ENCODE data around the gene MED13L. TPM values are rescaled to one million over a fixed set of nuclear protein-coding genes. Genes with fewer than 3 reads are reported as not detected.

MED13L gene
- total RNA-seq, 1 donor from 2014 or later: 41.9 TPM

DNA sequence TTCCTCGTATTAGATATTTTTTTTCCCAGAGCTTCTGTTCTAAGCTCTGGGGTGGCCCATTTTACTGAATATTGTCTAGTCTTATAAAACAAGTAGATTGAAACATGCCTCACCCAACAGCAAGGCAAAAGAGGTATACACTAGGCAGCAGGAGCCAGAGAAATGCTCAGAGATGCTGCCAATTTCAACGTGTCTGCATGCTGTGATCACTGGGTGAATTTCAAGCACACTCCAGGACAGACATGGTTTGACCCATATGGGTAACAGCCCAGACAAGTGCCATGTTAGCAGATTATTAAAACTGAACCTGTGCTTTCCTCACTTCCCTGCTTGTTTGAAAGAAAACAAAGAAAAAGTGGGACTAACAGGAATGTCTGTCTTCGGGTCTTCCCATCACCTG is 321.3 kb downstream of the MED13L start:
- ATAC-seq (no peak), DNase-seq (ENCODE audit: low spot score) (no peak)

GRCh38 chr12:115953450-115953849 is 324.0 kb downstream of the MED13L start:
- ATAC-seq: peak; percentile 59
- no peak for DNase-seq (ENCODE audit: low spot score)

- no peak for DNase-seq (ENCODE audit: low spot score)
- ATAC-seq: no peak
Measured at GRCh38 chr12:115953031-115953430, 324.5 kb downstream of the MED13L start.

DNA sequence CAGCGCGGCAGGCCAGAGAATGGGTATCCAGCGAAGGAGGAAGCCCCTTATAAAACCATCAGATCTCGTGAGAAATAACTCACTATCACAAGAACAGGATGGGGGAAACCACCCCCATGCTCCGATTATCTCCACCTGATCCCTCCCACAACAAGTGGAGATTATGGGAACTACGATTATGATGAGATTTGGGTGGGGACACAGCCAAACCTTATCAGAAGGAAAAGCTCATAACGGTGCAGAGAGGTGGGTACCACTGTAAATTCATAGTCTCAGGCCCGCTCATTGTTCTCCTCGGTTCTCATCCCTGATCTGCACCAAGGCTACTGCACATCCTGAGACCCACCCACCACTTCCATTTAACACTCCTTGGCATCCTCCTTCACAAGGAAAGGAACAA is 326.5 kb downstream of the MED13L start:
- DNase-seq (ENCODE audit: low spot score): no peak
- no peak for ATAC-seq

GRCh38 chr12:115949675-115950074 is 327.8 kb downstream of the MED13L start:
- DNase-seq (ENCODE audit: low spot score) (no peak), ATAC-seq (no peak)

DNA sequence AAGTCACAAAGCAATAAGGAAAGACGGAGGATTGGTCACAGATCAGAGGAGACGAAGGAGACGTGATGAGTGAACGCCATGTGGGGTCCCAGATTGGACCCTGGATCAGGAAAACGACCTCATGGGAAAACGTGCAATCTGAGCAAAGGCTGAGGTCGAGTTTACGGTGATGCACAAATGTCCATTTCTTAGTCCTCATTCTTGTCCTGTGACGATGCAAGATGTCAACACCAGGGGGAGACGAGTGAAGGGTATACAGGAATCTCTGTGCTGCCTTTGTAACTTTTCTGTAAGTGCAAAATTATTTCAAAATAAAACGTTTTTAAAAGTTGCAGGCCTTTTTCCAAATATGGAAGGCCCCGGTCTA is 329.8 kb downstream of the MED13L start:
- ATAC-seq (no peak), DNase-seq (ENCODE audit: low spot score) (no peak)

DNA sequence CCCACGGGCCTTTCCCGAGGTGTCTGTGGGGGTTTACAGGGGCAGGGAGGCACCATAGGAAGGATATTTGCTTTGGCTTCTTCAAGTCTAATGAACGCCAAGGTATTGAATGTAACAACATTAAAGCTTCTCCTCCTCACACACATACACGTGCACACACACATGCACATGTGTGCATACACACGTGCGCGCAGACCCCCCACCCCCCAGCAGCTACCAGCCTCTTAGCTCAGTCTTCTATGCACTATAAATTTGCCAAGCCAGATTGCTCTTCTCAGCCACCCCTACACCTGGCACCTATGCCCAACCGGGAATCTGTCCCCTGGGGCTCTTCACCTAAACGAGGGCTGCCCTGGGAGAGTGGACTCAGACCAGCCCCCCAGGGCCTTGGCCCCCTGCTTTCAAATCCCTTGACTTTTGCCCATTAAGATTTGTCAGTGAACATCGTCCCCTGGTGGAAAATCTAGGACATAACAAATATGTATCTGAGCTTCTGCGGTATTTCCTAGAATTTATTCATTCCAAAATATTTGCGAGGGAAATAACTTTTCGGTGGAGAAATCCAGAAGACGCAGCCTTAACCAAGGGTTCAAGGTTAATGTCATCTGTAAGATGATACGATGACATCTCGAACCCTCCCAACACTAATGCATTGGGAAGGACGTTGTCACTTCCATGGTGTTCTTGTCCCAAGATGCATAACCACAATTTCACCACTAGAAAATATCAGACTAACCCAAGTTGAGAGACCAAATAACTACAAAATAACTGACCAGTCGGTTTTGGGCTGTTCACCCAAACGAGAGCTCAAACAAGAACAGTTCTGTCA is 330.4 kb downstream of the MED13L start:
- ATAC-seq: no peak
- DNase-seq (ENCODE audit: low spot score): no peak

DNA sequence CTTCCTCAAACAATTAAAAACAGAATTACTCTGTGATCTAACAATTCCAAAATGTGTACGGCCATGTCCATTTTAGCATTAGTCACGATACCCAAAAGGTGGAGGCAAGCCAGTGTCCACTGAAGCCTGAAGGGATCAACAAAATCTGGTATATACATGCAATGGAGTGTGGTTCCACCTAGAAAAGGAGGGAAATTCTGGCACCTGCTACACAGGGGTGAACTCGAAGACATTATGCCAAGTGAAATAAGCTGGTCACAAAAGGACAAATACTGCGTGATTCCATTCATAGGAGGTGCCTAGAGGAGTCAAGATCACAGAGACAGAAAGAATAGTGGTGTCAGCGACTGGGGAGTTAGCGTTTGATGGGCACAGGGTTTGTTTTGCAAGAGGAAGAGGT is 331.4 kb downstream of the MED13L start:
- ATAC-seq (no peak), DNase-seq (ENCODE audit: low spot score) (no peak)

DNA sequence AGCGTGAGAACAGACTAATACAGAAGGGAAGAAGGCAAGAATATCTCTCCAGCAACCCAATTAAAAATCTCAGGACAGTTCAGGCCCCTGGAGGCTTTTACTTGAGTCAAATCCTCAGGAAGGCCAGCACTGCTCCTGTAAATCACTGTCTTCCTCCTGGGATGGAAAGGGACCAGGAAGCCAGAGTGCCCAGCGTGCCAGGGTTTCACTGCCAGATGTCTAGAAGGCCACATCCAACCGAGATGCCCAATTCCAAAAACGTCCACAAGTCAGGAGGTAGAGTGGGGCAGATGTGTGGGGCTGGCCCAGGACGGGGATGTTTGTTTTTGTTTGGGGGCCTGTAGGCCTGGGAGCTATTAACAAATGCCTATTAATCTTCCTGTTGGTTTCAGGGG is 332.0 kb downstream of the MED13L start:
- DNase-seq (ENCODE audit: low spot score): no peak
- ATAC-seq: no peak

GRCh38 chr12:115944837-115945490 is 332.5 kb downstream of the MED13L start:
- ATAC-seq: peak; percentile 66
- DNase-seq (ENCODE audit: low spot score): peak; percentile 73

DNA sequence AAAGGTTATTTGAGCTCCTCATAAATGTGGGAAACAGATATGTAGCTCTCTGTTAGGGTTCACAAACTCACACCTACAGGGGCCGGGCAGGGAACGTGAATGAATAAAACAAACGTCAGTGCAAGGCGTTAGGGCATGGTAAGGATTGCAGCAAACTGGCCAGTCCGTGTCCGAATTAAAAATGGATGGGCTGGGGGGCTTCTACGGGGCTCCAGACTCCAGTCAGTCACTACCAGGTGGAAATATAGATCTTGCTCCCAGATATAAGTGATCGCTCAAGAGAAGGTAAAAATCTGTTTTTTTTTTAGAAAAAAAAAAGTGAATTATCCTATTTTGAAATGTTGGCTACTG is 333.1 kb downstream of the MED13L start:
- DNase-seq (ENCODE audit: low spot score) (no peak), ATAC-seq (no peak)

GRCh38 chr12:115943630-115944391 is 333.7 kb downstream of the MED13L start:
- DNase-seq (ENCODE audit: low spot score): peak; percentile 92
- ATAC-seq: peak; percentile 82

DNA sequence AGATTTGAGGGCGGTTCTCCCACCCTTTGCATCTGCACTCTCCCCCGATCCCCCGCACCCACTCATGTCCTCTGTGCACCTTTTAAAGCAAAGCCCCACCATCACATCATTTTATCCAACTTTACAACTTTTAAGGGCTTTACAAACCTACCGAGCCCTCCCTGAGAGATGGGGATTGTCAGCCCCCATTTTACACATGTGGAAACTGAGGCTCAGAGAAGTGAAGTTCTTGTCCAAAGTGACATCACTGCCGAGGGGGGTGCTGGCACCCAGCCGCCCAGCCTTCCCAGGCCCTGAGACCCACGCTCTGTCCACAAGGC is 334.2 kb downstream of the MED13L start:
- ATAC-seq: no peak
- DNase-seq (ENCODE audit: low spot score): no peak

- ATAC-seq: no peak
- no peak for DNase-seq (ENCODE audit: low spot score)
Measured at GRCh38 chr12:115942346-115942745, 335.1 kb downstream of the MED13L start.

GRCh38 chr12:115941362-115941761 is 336.1 kb downstream of the MED13L start:
- DNase-seq (ENCODE audit: low spot score): no peak
- no peak for ATAC-seq

GRCh38 chr12:115938794-115939377 is 338.6 kb downstream of the MED13L start:
- ATAC-seq: no peak
- no peak for DNase-seq (ENCODE audit: low spot score)

GRCh38 chr12:115936997-115937916 is 340.2 kb downstream of the MED13L start:
- no peak for ATAC-seq
- no peak for DNase-seq (ENCODE audit: low spot score)

- no peak for ATAC-seq
- DNase-seq (ENCODE audit: low spot score): peak; percentile 1
Measured at GRCh38 chr12:115934877-115935276, 342.6 kb downstream of the MED13L start.

DNA sequence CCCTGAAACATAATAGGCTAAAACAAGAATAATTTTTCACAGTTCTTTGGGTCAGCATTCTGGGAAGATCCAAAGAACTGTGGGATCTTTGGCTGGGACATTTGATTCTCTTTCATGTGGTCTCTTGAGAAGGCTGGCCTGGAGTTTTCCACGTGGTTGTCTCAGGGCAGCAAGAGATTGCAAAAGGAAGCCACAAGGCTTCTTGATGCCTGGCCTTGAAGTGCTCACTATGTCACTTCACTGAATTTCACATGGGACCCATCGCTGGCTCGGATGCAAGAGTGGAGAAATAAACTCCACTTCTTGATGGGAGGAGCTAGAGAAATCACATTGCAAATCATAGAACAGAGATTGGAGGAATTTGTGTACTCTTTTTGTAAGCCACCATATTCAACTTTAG is 343.4 kb downstream of the MED13L start:
- DNase-seq (ENCODE audit: low spot score) (peak; percentile 7), ATAC-seq (no peak)

DNA sequence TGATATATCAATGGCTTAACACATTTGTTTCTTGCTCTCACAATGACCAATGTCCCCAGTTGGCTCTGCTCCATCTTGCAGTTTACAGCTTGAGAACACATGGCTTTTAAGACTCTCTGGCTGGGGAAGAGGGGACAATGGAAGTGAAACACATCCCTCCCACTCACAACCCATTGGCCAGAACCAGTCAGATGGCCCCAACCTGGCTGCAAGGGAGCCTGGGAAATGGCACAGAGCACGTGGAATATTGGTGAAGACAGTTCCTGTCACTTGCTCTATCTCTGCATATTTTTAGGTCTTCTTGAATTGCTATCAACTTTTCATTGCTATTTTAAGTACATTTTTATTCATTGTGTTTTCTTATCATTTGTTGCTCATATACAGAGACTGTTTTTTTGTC is 345.4 kb downstream of the MED13L start:
- DNase-seq (ENCODE audit: low spot score) (peak; percentile 10), ATAC-seq (no peak)

DNA sequence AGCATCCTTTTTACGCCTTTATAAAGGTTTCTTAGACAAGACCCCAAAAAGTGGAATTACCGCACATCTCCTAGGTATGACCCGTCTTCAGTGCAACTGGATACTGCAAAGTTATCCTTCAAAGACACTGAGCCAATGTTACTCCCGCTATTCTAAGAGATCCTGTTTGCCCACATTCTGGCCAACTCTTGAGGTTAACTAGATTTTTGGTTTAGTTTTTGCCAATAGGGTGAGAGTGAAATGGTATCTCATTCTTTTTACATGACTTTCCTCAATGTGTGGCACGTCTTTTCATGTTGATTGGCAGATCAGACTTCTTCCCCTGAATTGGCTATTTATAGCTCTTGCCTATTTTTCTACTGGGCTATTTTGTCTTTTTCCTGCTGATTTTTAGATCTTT is 347.2 kb downstream of the MED13L start:
- no peak for DNase-seq (ENCODE audit: low spot score)
- ATAC-seq: no peak

All from left lobe of liver (tissue), 2 donors.